RWPE1 (cell line): ENCODE measurements around the gene SNTG2.

ENCODE experiments used
- CTCF ChIA-PET: fragments of 350-600 bp; sonication (Branson Sonifier 250); formaldehyde crosslinking; extraction: SDS; loops from one replicate; lab custom pipeline; 2021; lab: Yijun Ruan, JAX
- POLR2A ChIA-PET: fragments of 400-600 bp; formaldehyde crosslinking; extraction: SDS; loops from one replicate; lab custom pipeline; 2020; ENCODE audit warnings: antibody characterized with exemption; ENCODE audit not compliant: low non-redundant PET; lab: Yijun Ruan, JAX
- DNase-seq: peaks from one replicate; pipeline ENCODE4 v3.0.0; 2012; ENCODE audit warnings: low spot score
- H3K27ac ChIP-seq: fragments of 450-650 bp; 2 replicates; pipeline ENCODE4 v1.5.1; 2017
- CTCF ChIP-seq: fragments of 450-650 bp; conservative IDR thresholded peaks from 2 replicates; pipeline ENCODE4 v1.5.1; 2017; ENCODE audit warnings: low read depth, mild to moderate bottlenecking

The SNTG2 gene

GRCh38 chr2:1318366-1319009 is 367.8 kb downstream of the SNTG2 start:
- CTCF ChIA-PET = no interaction called here
- DNase-seq = no peak

GRCh38 chr2:1319393-1319792 is 368.7 kb downstream of the SNTG2 start:
- DNase-seq = no peak
- TF ChIP-seq CTCF = no peak
- CTCF ChIA-PET = no interaction called here
- POLR2A ChIA-PET = no interaction called here
- no peak overlapping the region for H3K27ac ChIP-seq

More at GRCh38 chr2:1318366-1319009, 367.8 kb downstream of the SNTG2 start:
- H3K27ac ChIP-seq = no peak overlapping the region
- POLR2A ChIA-PET = no interaction called here
- TF ChIP-seq CTCF = no peak

- no peak overlapping the region for H3K27ac ChIP-seq
- ChIA-PET POLR2A (no interaction called here), CTCF (no interaction called here)
- no peak for TF ChIP-seq CTCF
- no peak for DNase-seq
These were observed 370.7 kb downstream of the SNTG2 start for GRCh38 chr2:1321321-1321720.

- DNase-seq = no peak
- no peak overlapping the region for H3K27ac ChIP-seq
- ChIA-PET CTCF (no interaction called here), POLR2A (no interaction called here)
- TF ChIP-seq CTCF = no peak
These were observed 374.2 kb downstream of the SNTG2 start for GRCh38 chr2:1324884-1325283.

GRCh38 chr2:1328684-1329083 is 378.0 kb downstream of the SNTG2 start:
- no peak for TF ChIP-seq CTCF
- DNase-seq = no peak
- H3K27ac ChIP-seq = no peak overlapping the region
- ChIA-PET CTCF (interaction anchor here (0.6 kb wide), 2 partner anchors 415 to 498 kb away, joined by 3 read pairs; no protein-coding TSS in a partner anchor), POLR2A (no interaction called here)

GRCh38 chr2:1339388-1340140 is 388.9 kb downstream of the SNTG2 start:
- H3K27ac ChIP-seq = no peak overlapping the region
- CTCF ChIA-PET = no interaction called here
- POLR2A ChIA-PET = no interaction called here
- no peak for TF ChIP-seq CTCF
- no peak for DNase-seq
